Liver (tissue), 9 donors: ENCODE measurements around the gene MAP1LC3B. TPM values are rescaled to one million over a fixed set of nuclear protein-coding genes. Genes with fewer than 3 reads are reported as not detected.

Source experiments
- DNase-seq: peaks from one replicate; pipeline ENCODE4 v3.0.0-alpha.2; 2017; ENCODE audit warnings: low spot score
- H3K27ac ChIP-seq, 2 donors: one replicate each; pipeline ENCODE4 v1.7.0; 2013; ENCODE audit warnings: inconsistent platforms in 2 of 2, low read length in 2 of 2, control low read depth in 1 of 2, low read depth in 1 of 2, mild to moderate bottlenecking in 1 of 2
- H3K27me3 ChIP-seq, 4 donors: one replicate each; pipeline versions ENCODE4 v1.6.1 to v1.7.0; 2013; ENCODE audit warnings: low read length in 3 of 4, inconsistent platforms in 1 of 4, mild to moderate bottlenecking in 1 of 4, moderate library complexity in 1 of 4; ENCODE audit not compliant: control insufficient read depth in 4 of 4, insufficient read depth in 4 of 4
- H3K36me3 ChIP-seq, 4 donors: one replicate each; pipeline versions ENCODE4 v1.6.1 to v1.7.0; 2013; ENCODE audit warnings: low read length in 3 of 4, mild to moderate bottlenecking in 3 of 4, low read depth in 1 of 4, moderate library complexity in 1 of 4; ENCODE audit not compliant: control insufficient read depth in 4 of 4, insufficient read depth in 3 of 4
- H3K4me1 ChIP-seq, 4 donors: one replicate each; pipeline versions ENCODE4 v1.6.1 to v1.7.0; 2013; ENCODE audit warnings: low read length in 3 of 4, mild to moderate bottlenecking in 3 of 4, moderate library complexity in 1 of 4; ENCODE audit not compliant: control insufficient read depth in 4 of 4, insufficient read depth in 4 of 4
- H3K4me3 ChIP-seq, 3 donors: one replicate each; pipeline versions ENCODE4 v1.6.1 to v1.7.0; 2013; ENCODE audit warnings: low read length in 3 of 3, control low read depth in 1 of 3, low read depth in 1 of 3, mild to moderate bottlenecking in 1 of 3
- H3K9ac ChIP-seq, 2 donors: one replicate each; pipeline ENCODE4 v1.7.0; 2013; ENCODE audit warnings: low read length in 2 of 2, mild to moderate bottlenecking in 2 of 2, moderate library complexity in 2 of 2, control low read depth in 1 of 2, low read depth in 1 of 2
- H3K9me3 ChIP-seq, 4 donors: one replicate each; pipeline versions ENCODE4 v1.6.1 to v1.7.0; 2013; ENCODE audit warnings: low read length in 3 of 4; ENCODE audit not compliant: control insufficient read depth in 4 of 4
- EGR1 ChIP-seq, 2 donors: IDR thresholded peaks; 2 replicates each; pipeline ENCODE4 v1.6.1; 2016 to 2018; ENCODE audit warnings: antibody characterized with exemption in 2 of 2, low read depth in 2 of 2
- FOXA1 ChIP-seq: IDR thresholded peaks from 2 replicates; pipeline ENCODE4 v1.6.1; 2016; ENCODE audit warnings: antibody characterized with exemption
- FOXA2 ChIP-seq: IDR thresholded peaks from 2 replicates; pipeline ENCODE4 v1.6.1; 2016; ENCODE audit warnings: antibody characterized with exemption
- HNF4A ChIP-seq, 2 donors: conservative IDR thresholded peaks; 2 replicates each; pipeline ENCODE4 v1.6.1; 2016; ENCODE audit warnings: antibody characterized with exemption in 2 of 2, mild to moderate bottlenecking in 2 of 2
- HNF4G ChIP-seq: IDR thresholded peaks from 2 replicates; pipeline ENCODE4 v1.6.1; 2016; ENCODE audit warnings: antibody characterized with exemption
- JUND ChIP-seq, 2 donors: IDR thresholded peaks; 2 replicates each; pipeline ENCODE4 v1.6.1; 2016; ENCODE audit warnings: antibody characterized with exemption in 2 of 2
- NR2F2 ChIP-seq: IDR thresholded peaks from 2 replicates; pipeline ENCODE4 v1.6.1; 2016; ENCODE audit warnings: antibody characterized with exemption
- RAD21 ChIP-seq, 2 donors: IDR thresholded peaks; 2 replicates each; pipeline ENCODE4 v1.6.1; 2016; ENCODE audit warnings: antibody characterized with exemption in 2 of 2, mild to moderate bottlenecking in 2 of 2
- RXRA ChIP-seq, 2 donors: IDR thresholded peaks; 2 replicates each; pipeline ENCODE4 v1.6.1; 2017 to 2018; ENCODE audit warnings: antibody characterized with exemption in 2 of 2, mild to moderate bottlenecking in 1 of 2
- SP1 ChIP-seq: IDR thresholded peaks from 2 replicates; pipeline ENCODE4 v1.6.1; 2018; ENCODE audit warnings: antibody characterized with exemption, mild to moderate bottlenecking
- TAF1 ChIP-seq: conservative IDR thresholded peaks from 2 replicates; pipeline ENCODE4 v1.6.1; 2016; ENCODE audit warnings: antibody characterized with exemption, mild to moderate bottlenecking
- YY1 ChIP-seq: IDR thresholded peaks from 2 replicates; pipeline ENCODE4 v1.6.1; 2016; ENCODE audit warnings: antibody characterized with exemption, mild to moderate bottlenecking
- WGBS: extraction: QIAGEN DNeasy Blood & Tissue Kit; methylation state at CpG from one replicate; pipeline ENCODE4 v1.1.7; 2013; 5-methylcytosine and 5-hydroxymethylcytosine counted together
- polyA plus RNA-seq, 2 donors: library from polyadenylated mRNA; stranded (reverse) in 1 of 2; unstranded in 1 of 2; fragments of 200-250 nt in 1 of 2; fragments of >200 nt in 1 of 2; fragmentation: Nextera tagmentation in 1 of 2; extraction: Ambion mirVana in 1 of 2; gene quantifications; one replicate each; pipeline versions ENCODE4 v1.2.1 to v1.2.3, GENCODE V29; 2013 to 2015
- total RNA-seq, 2 donors: library from RNA; depleted of rRNA; stranded (reverse); fragments of >200 nt; gene quantifications; one replicate each; pipeline ENCODE4 v1.2.3, GENCODE V29; 2014
- TF ChIP-seq, protein P1 (sequence below): IDR thresholded peaks from 2 replicates; pipeline ENCODE4 v1.6.1; 2016; ENCODE audit warnings: antibody characterized with exemption
- TF ChIP-seq, protein P2 (sequence below): IDR thresholded peaks from 2 replicates; pipeline ENCODE4 v1.6.1; 2016; ENCODE audit warnings: antibody characterized with exemption
- TF ChIP-seq, protein P3 (sequence below): fragments of 150-350 bp; IDR thresholded peaks from 2 replicates; pipeline ENCODE4 v1.5.1; 2017; ENCODE audit warnings: improper control_type of control experiment, low read depth, low read length; ENCODE audit not compliant: missing input control
- TF ChIP-seq, protein P4 (sequence below): IDR thresholded peaks from 2 replicates; pipeline ENCODE4 v1.6.1; 2016; ENCODE audit warnings: antibody characterized with exemption
- TF ChIP-seq, protein P5 (sequence below): IDR thresholded peaks from 2 replicates; pipeline ENCODE4 v1.6.1; 2016; ENCODE audit warnings: antibody characterized with exemption, mild to moderate bottlenecking
- donor health status: healthy.
- donor health status: healthy.
- donor health status: healthy.
- donor health status: healthy.
- donor health status: healthy.

The MAP1LC3B gene
- total and polyA plus RNA-seq, 4 donors, result 10.3 to 36.3 (median 15.7) TPM

DNA sequence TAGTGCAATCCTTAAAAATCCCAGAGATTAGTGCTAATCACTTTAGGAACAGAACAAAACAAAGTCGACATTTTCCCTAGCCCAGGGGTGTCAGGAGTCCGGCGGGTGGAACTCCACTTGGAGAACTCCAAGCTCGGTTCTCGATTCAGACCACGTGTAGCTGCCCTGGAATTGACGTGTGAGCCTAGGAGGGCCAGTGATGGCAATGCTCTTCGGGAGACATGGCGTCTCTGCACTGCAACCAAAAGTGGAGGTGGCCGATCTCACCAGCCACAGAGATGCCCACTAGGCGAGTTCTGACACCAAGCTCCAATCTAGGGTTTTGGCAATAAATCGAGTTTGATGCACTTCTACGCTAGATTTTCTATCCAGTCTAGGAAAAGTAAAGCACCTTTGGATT, 17.6 kb downstream of the MAP1LC3B start:
- WGBS, result 96% methylated on average over 13 of the region's 13 CpGs
- no peaks in the 10 kb centered on the region for H3K4me1 ChIP-seq
- H3K9ac ChIP-seq, result no peak overlapping the region
- H3K27me3 ChIP-seq, result no peaks in the 10 kb centered on the region
- H3K4me3 ChIP-seq, result no peak overlapping the region
- H3K27ac ChIP-seq, result no peak overlapping the region
- peaks cover 29 to 77% (median 46%) of the 10 kb centered on the region in 4 donors for H3K36me3 ChIP-seq
- TF ChIP-seq, protein P1, sequence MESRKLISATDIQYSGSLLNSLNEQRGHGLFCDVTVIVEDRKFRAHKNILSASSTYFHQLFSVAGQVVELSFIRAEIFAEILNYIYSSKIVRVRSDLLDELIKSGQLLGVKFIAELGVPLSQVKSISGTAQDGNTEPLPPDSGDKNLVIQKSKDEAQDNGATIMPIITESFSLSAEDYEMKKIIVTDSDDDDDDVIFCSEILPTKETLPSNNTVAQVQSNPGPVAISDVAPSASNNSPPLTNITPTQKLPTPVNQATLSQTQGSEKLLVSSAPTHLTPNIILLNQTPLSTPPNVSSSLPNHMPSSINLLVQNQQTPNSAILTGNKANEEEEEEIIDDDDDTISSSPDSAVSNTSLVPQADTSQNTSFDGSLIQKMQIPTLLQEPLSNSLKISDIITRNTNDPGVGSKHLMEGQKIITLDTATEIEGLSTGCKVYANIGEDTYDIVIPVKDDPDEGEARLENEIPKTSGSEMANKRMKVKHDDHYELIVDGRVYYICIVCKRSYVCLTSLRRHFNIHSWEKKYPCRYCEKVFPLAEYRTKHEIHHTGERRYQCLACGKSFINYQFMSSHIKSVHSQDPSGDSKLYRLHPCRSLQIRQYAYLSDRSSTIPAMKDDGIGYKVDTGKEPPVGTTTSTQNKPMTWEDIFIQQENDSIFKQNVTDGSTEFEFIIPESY, result no peak
- no peak for TF ChIP-seq HNF4A (conservative IDR thresholded peaks at IDR 0.05)
- TF ChIP-seq JUND (IDR thresholded peaks at IDR 0.05), result no peak
- no peak for TF ChIP-seq YY1
- TF ChIP-seq HNF4G, result no peak
- TF ChIP-seq EGR1 (IDR thresholded peaks at IDR 0.05; ENCODE audit: low read depth in 2 of 2), result no peak
- TF ChIP-seq RXRA (IDR thresholded peaks at IDR 0.05), result no peak
- TF ChIP-seq SP1, result no peak
- TF ChIP-seq, protein P2, sequence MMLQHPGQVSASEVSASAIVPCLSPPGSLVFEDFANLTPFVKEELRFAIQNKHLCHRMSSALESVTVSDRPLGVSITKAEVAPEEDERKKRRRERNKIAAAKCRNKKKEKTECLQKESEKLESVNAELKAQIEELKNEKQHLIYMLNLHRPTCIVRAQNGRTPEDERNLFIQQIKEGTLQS, result no peak
- TF ChIP-seq, protein P3, sequence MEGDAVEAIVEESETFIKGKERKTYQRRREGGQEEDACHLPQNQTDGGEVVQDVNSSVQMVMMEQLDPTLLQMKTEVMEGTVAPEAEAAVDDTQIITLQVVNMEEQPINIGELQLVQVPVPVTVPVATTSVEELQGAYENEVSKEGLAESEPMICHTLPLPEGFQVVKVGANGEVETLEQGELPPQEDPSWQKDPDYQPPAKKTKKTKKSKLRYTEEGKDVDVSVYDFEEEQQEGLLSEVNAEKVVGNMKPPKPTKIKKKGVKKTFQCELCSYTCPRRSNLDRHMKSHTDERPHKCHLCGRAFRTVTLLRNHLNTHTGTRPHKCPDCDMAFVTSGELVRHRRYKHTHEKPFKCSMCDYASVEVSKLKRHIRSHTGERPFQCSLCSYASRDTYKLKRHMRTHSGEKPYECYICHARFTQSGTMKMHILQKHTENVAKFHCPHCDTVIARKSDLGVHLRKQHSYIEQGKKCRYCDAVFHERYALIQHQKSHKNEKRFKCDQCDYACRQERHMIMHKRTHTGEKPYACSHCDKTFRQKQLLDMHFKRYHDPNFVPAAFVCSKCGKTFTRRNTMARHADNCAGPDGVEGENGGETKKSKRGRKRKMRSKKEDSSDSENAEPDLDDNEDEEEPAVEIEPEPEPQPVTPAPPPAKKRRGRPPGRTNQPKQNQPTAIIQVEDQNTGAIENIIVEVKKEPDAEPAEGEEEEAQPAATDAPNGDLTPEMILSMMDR, result no peak
- TF ChIP-seq NR2F2, result no peak
- no peak for TF ChIP-seq TAF1
- TF ChIP-seq, protein P4, sequence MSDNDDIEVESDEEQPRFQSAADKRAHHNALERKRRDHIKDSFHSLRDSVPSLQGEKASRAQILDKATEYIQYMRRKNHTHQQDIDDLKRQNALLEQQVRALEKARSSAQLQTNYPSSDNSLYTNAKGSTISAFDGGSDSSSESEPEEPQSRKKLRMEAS, result no peak
- no peak for TF ChIP-seq FOXA1
- TF ChIP-seq RAD21 (IDR thresholded peaks at IDR 0.05), result no peak
- TF ChIP-seq, protein P5, sequence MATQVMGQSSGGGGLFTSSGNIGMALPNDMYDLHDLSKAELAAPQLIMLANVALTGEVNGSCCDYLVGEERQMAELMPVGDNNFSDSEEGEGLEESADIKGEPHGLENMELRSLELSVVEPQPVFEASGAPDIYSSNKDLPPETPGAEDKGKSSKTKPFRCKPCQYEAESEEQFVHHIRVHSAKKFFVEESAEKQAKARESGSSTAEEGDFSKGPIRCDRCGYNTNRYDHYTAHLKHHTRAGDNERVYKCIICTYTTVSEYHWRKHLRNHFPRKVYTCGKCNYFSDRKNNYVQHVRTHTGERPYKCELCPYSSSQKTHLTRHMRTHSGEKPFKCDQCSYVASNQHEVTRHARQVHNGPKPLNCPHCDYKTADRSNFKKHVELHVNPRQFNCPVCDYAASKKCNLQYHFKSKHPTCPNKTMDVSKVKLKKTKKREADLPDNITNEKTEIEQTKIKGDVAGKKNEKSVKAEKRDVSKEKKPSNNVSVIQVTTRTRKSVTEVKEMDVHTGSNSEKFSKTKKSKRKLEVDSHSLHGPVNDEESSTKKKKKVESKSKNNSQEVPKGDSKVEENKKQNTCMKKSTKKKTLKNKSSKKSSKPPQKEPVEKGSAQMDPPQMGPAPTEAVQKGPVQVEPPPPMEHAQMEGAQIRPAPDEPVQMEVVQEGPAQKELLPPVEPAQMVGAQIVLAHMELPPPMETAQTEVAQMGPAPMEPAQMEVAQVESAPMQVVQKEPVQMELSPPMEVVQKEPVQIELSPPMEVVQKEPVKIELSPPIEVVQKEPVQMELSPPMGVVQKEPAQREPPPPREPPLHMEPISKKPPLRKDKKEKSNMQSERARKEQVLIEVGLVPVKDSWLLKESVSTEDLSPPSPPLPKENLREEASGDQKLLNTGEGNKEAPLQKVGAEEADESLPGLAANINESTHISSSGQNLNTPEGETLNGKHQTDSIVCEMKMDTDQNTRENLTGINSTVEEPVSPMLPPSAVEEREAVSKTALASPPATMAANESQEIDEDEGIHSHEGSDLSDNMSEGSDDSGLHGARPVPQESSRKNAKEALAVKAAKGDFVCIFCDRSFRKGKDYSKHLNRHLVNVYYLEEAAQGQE, result no peak
- no peak for TF ChIP-seq FOXA2
- DNase-seq, result no peak
- H3K9me3 ChIP-seq, result no peaks in the 10 kb centered on the region

DNA sequence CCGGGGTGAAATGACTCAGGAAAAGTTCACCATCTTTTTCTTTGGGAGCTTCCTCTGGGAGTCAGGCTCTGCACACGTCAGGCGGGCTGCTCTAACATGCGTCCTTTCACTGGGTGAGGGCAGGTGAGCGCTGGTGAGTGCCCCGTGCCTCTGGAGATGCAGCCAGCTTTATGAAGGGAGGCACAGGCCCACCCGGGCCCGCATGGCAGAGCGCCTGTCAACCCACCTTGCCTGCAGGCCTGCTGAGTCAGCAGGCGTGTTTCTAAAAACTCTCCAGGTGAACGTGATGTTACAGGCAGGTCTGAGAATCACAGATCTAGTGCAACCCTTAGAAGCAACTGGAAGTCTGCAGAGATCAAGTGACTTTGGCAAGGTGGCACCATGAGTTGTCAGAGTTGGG, 18.4 kb downstream of the MAP1LC3B start:
- no peak overlapping the region for H3K4me3 ChIP-seq
- no peaks in the 10 kb centered on the region for H3K27me3 ChIP-seq
- H3K4me1 ChIP-seq, result no peaks in the 10 kb centered on the region
- WGBS, result 94% methylated on average over 11 of the region's 11 CpGs
- DNase-seq, result no peak
- H3K9me3 ChIP-seq, result no peaks in the 10 kb centered on the region
- H3K36me3 ChIP-seq, result peaks cover 25 to 76% (median 44%) of the 10 kb centered on the region in 4 donors
- H3K9ac ChIP-seq, result no peak overlapping the region
- no peak overlapping the region for H3K27ac ChIP-seq
- TF ChIP-seq, protein P1, result no peak
- TF ChIP-seq EGR1 (IDR thresholded peaks at IDR 0.05; ENCODE audit: low read depth in 2 of 2), result no peak
- TF ChIP-seq NR2F2, result no peak
- no peak for TF ChIP-seq FOXA2
- TF ChIP-seq, protein P2, result no peak
- TF ChIP-seq RAD21 (IDR thresholded peaks at IDR 0.05), result no peak
- TF ChIP-seq, protein P4, result no peak
- no peak for TF ChIP-seq TAF1
- no peak for TF ChIP-seq SP1
- TF ChIP-seq, protein P5, result no peak
